ENCODE data around the gene LMO4. TPM values are rescaled to one million over a fixed set of nuclear protein-coding genes. Genes with fewer than 3 reads are reported as not detected.

LMO4 gene
- total RNA-seq, 2 donors from 2014 or later, result 23.6 to 24.1 TPM

- no peak overlapping the region for H3K9ac ChIP-seq (ENCODE audit: low read depth in 2 of 2, low read length in 2 of 2)
- no peaks in the 10 kb centered on the region for H3K9me3 ChIP-seq
- H3K4me3 ChIP-seq, result no peak overlapping the region
- TF ChIP-seq CTCF (IDR thresholded peaks at IDR 0.05), result peak; percentile 64
- intact Hi-C loops (cut with DNase I), result loop anchor here (5.0 to 10.0 kb wide), 3 partner anchors 662 to 1009 kb away; no protein-coding TSS in a partner anchor
- H3K4me1 ChIP-seq, result no peaks in the 10 kb centered on the region
- no peak overlapping the region for H3K27ac ChIP-seq
- no peaks in the 10 kb centered on the region for H3K27me3 ChIP-seq
- no peaks in the 10 kb centered on the region for H3K36me3 ChIP-seq
- peak; percentile 66 for DNase-seq
Measured at GRCh38 chr1:87292684-87293493, 35.8 kb upstream of the LMO4 start.

GRCh38 chr1:87294633-87295032, 34.0 kb upstream of the LMO4 start:
- Histone ChIP-seq H3K27me3 (no peaks in the 10 kb centered on the region), H3K4me1 (no peaks in the 10 kb centered on the region), H3K9ac (ENCODE audit: low read depth in 2 of 2, low read length in 2 of 2) (no peak overlapping the region), H3K4me3 (no peak overlapping the region), H3K36me3 (no peaks in the 10 kb centered on the region), H3K27ac (no peak overlapping the region), H3K9me3 (no peaks in the 10 kb centered on the region)
- intact Hi-C loops (cut with DNase I), result loop anchor here (5.0 to 10.0 kb wide), 3 partner anchors 660 to 1008 kb away; no protein-coding TSS in a partner anchor
- DNase-seq, result no peak
- no peak for TF ChIP-seq CTCF (IDR thresholded peaks at IDR 0.05)

- no peak overlapping the region for H3K9ac ChIP-seq (ENCODE audit: low read depth in 2 of 2, low read length in 2 of 2)
- no peaks in the 10 kb centered on the region for H3K9me3 ChIP-seq
- no peak overlapping the region for H3K27ac ChIP-seq
- intact Hi-C loops (cut with DNase I), result loop anchor here (10.0 kb wide), 2 partner anchors 659 to 759 kb away; no protein-coding TSS in a partner anchor
- H3K4me3 ChIP-seq, result no peak overlapping the region
- H3K4me1 ChIP-seq, result no peaks in the 10 kb centered on the region
- TF ChIP-seq CTCF (IDR thresholded peaks at IDR 0.05), result no peak
- H3K36me3 ChIP-seq, result no peaks in the 10 kb centered on the region
- no peak for DNase-seq
- H3K27me3 ChIP-seq, result no peaks in the 10 kb centered on the region
Measured at GRCh38 chr1:87295445-87296110, 33.1 kb upstream of the LMO4 start.

GRCh38 chr1:87296206-87296605, 32.5 kb upstream of the LMO4 start:
- Histone ChIP-seq H3K4me3 (no peak overlapping the region), H3K27me3 (no peaks in the 10 kb centered on the region), H3K9ac (ENCODE audit: low read depth in 2 of 2, low read length in 2 of 2) (no peak overlapping the region), H3K9me3 (no peaks in the 10 kb centered on the region), H3K4me1 (no peaks in the 10 kb centered on the region), H3K27ac (no peak overlapping the region), H3K36me3 (no peaks in the 10 kb centered on the region)
- intact Hi-C loops (cut with DNase I), result loop anchor here (10.0 kb wide), 2 partner anchors 659 to 759 kb away; no protein-coding TSS in a partner anchor
- DNase-seq, result no peak
- TF ChIP-seq CTCF (IDR thresholded peaks at IDR 0.05), result no peak

GRCh38 chr1:87299661-87300060, 29.0 kb upstream of the LMO4 start:
- H3K36me3 ChIP-seq, result no peaks in the 10 kb centered on the region
- H3K4me1 ChIP-seq, result no peaks in the 10 kb centered on the region
- H3K9ac ChIP-seq (ENCODE audit: low read depth in 2 of 2, low read length in 2 of 2), result no peak overlapping the region
- intact Hi-C loops (cut with DNase I), result loop anchor here (10.0 kb wide), 2 partner anchors 655 to 755 kb away; no protein-coding TSS in a partner anchor
- no peak for DNase-seq
- no peak for TF ChIP-seq CTCF (IDR thresholded peaks at IDR 0.05)
- no peaks in the 10 kb centered on the region for H3K9me3 ChIP-seq
- no peaks in the 10 kb centered on the region for H3K27me3 ChIP-seq
- H3K4me3 ChIP-seq, result no peak overlapping the region
- no peak overlapping the region for H3K27ac ChIP-seq

All from colonic mucosa (tissue), 4 donors.